ENCODE data around the gene ZFAND3.

Gene ZFAND3

GRCh38 chr6:38174806-38175495 lies 355.4 kb downstream of the ZFAND3 start:
- DNase-seq: no peak

- no peak for DNase-seq
Observed at GRCh38 chr6:38175786-38176185, 356.3 kb downstream of the ZFAND3 start.

GRCh38 chr6:38176797-38177751 lies 357.5 kb downstream of the ZFAND3 start:
- no peak for DNase-seq

GRCh38 chr6:38177882-38178583 lies 358.5 kb downstream of the ZFAND3 start:
- no peak for DNase-seq

- DNase-seq: no peak
Observed at GRCh38 chr6:38178584-38178886, 359.0 kb downstream of the ZFAND3 start.

GRCh38 chr6:38179300-38179699 lies 359.8 kb downstream of the ZFAND3 start:
- no peak for DNase-seq

GRCh38 chr6:38179794-38180430 lies 360.4 kb downstream of the ZFAND3 start:
- DNase-seq: no peak

GRCh38 chr6:38180586-38180985 lies 361.1 kb downstream of the ZFAND3 start:
- no peak for DNase-seq

- DNase-seq: no peak
Observed at GRCh38 chr6:38182426-38182825, 362.9 kb downstream of the ZFAND3 start.

GRCh38 chr6:38183856-38184584 lies 364.5 kb downstream of the ZFAND3 start:
- DNase-seq: no peak

- DNase-seq: no peak
Observed at GRCh38 chr6:38184585-38185080, 365.1 kb downstream of the ZFAND3 start.

- no peak for DNase-seq
Observed at GRCh38 chr6:38185244-38185643, 365.7 kb downstream of the ZFAND3 start.

- no peak for DNase-seq
Observed at GRCh38 chr6:38185752-38186151, 366.2 kb downstream of the ZFAND3 start.

- DNase-seq: no peak
Observed at GRCh38 chr6:38187325-38187724, 367.8 kb downstream of the ZFAND3 start.

GRCh38 chr6:38187811-38188590 lies 368.5 kb downstream of the ZFAND3 start:
- DNase-seq: no peak

GRCh38 chr6:38188677-38189335 lies 369.3 kb downstream of the ZFAND3 start:
- no peak for DNase-seq

GRCh38 chr6:38191418-38191817 lies 371.9 kb downstream of the ZFAND3 start:
- DNase-seq: no peak

GRCh38 chr6:38192011-38192410 lies 372.5 kb downstream of the ZFAND3 start:
- no peak for DNase-seq

GRCh38 chr6:38192487-38192886 lies 373.0 kb downstream of the ZFAND3 start:
- no peak for DNase-seq

- no peak for DNase-seq
Observed at GRCh38 chr6:38193051-38193450, 373.5 kb downstream of the ZFAND3 start.

Data from DMS53 (cell line).